MCF 10A (cell line): ENCODE data around the gene TBC1D10B. TPM values are rescaled to one million over a fixed set of nuclear protein-coding genes. Genes with fewer than 3 reads are reported as not detected.
A peak's percentile ranks its signal among the peaks of the same experiment; 100 is the strongest.
"Not testable (repeated sequence)": the region's sequence is repeated elsewhere in the genome, so short reads cannot be mapped to it uniquely, and the experiment has no call there.

Experiments used
- BruUV-seq: library from RNA; stranded (reverse); fragments of 400-500 nt; replicated peaks from 2 replicates; lab custom pipeline; 2021; lab: Mats Ljungman, UMichigan
- CTCF ChIA-PET: fragments of 300-600 bp; sonication (Branson Sonifier 250); formaldehyde crosslinking; extraction: SDS; loops from one replicate; lab custom pipeline; 2021; ENCODE audit warnings: antibody characterized with exemption, inconsistent platforms; lab: Yijun Ruan, JAX
- POLR2A ChIA-PET: fragments of 300-600, 350-650 bp; sonication (Branson Sonifier 250); formaldehyde crosslinking; extraction: SDS; loops from one replicate; lab custom pipeline; 2020; ENCODE audit warnings: antibody characterized with exemption, inconsistent platforms; lab: Yijun Ruan, JAX
- DNase-seq: peaks from one replicate; pipeline ENCODE4 v3.0.0-alpha.2; 2018; ENCODE audit not compliant: unreplicated experiment
- H3K27ac Mint-ChIP-seq: one replicate; pipeline ENCODE4 v1.8.0; 2022; ENCODE audit warnings: mild to moderate bottlenecking, low read depth, mixed read lengths; ENCODE audit not compliant: unreplicated experiment
- H3K27me3 Mint-ChIP-seq: one replicate; pipeline ENCODE4 v1.8.0; 2022; ENCODE audit warnings: mixed read lengths; ENCODE audit not compliant: insufficient read depth, unreplicated experiment
- H3K36me3 Mint-ChIP-seq: one replicate; pipeline ENCODE4 v1.8.0; 2022; ENCODE audit warnings: mild to moderate bottlenecking, moderate library complexity, mixed read lengths; ENCODE audit not compliant: insufficient read depth, unreplicated experiment
- H3K4me1 Mint-ChIP-seq: one replicate; pipeline ENCODE4 v1.8.0; 2022; ENCODE audit warnings: mixed read lengths; ENCODE audit not compliant: insufficient read depth, unreplicated experiment
- H3K4me3 Mint-ChIP-seq: one replicate; pipeline ENCODE4 v1.8.0; 2022; ENCODE audit warnings: mild to moderate bottlenecking, moderate library complexity, mixed read lengths; ENCODE audit not compliant: unreplicated experiment
- H3K9me3 Mint-ChIP-seq: one replicate; pipeline ENCODE4 v1.8.0; 2022; ENCODE audit warnings: mixed read lengths; ENCODE audit not compliant: unreplicated experiment
- CTCF ChIP-seq: fragments of 200-600 bp; IDR thresholded peaks from one replicate; pipeline ENCODE4 v1.8.0; 2022; ENCODE audit warnings: antibody characterized with exemption, mild to moderate bottlenecking; ENCODE audit not compliant: unreplicated experiment
- intact Hi-C: fragments of 100-400 bp; cut with micrococcal nuclease; formaldehyde crosslinking; loops from 2 replicates; pipeline ENCODE4 v1.14.1; 2022
- total RNA-seq: library from RNA; stranded (reverse); gene quantifications from 2 replicates; pipeline ENCODE4 v1.2.3, GENCODE V29; 2022

Gene TBC1D10B
- total RNA-seq, 1 experiment from 2014 or later = 48.0 TPM

- peak; percentile 72 for DNase-seq
- TF ChIP-seq CTCF = no peak
- no peaks in the 10 kb centered on the region for H3K9me3 Mint-ChIP-seq
- peaks cover 8% of the 10 kb centered on the region for H3K4me1 Mint-ChIP-seq
- H3K4me3 Mint-ChIP-seq = peak overlapping the region; percentile 99
- intact Hi-C loops = loop anchor here (1.0 kb wide), 1 partner anchor 16 kb away; no protein-coding TSS in a partner anchor
- ChIA-PET POLR2A (interaction anchor here (0.7 to 3.1 kb wide), 11 partner anchors 10 to 806 kb away, joined by 3 to 44 read pairs (median 6); partner anchors contain the start of genes CD2BP2, TBC1D10B, ZNF48 and ZNF771), CTCF (interaction anchor here (0.5 to 1.0 kb wide), 5 partner anchors 17 to 367 kb away, joined by 3 to 6 read pairs (median 4); no protein-coding TSS in a partner anchor)
- TSS peak; percentile 54 for BruUV-seq
- H3K27ac Mint-ChIP-seq = peak overlapping the region; percentile 83
- H3K27me3 Mint-ChIP-seq = no peaks in the 10 kb centered on the region
- peaks cover 7% of the 10 kb centered on the region for H3K36me3 Mint-ChIP-seq
Observed at GRCh38 chr16:30335598-30336474, 34.5 kb downstream of the TBC1D10B start.

GRCh38 chr16:30335028-30335597, 35.2 kb downstream of the TBC1D10B start:
- POLR2A ChIA-PET = interaction anchor here (0.6 to 3.1 kb wide), 13 partner anchors 11 to 807 kb away, joined by 3 to 44 read pairs (median 6); partner anchors contain the start of genes CD2BP2, TBC1D10B, ZNF48 and ZNF771
- not testable (repeated sequence) for H3K36me3 Mint-ChIP-seq, BruUV-seq, H3K27me3 Mint-ChIP-seq, H3K9me3 Mint-ChIP-seq, H3K4me1 Mint-ChIP-seq
- intact Hi-C loops = loop anchor here (1.0 kb wide), 1 partner anchor 17 kb away; no protein-coding TSS in a partner anchor
- peak; percentile 73 for DNase-seq
- Mint-ChIP-seq H3K4me3 (peak overlapping the region; percentile 99), H3K27ac (peak overlapping the region; percentile 83)
- CTCF ChIA-PET = interaction anchor here (0.7 to 1.0 kb wide), 4 partner anchors 19 to 270 kb away, joined by 3 to 5 read pairs (median 3); no protein-coding TSS in a partner anchor

GRCh38 chr16:30334473-30334989, 35.8 kb downstream of the TBC1D10B start:
- H3K9me3 Mint-ChIP-seq, H3K27me3 Mint-ChIP-seq, H3K36me3 Mint-ChIP-seq, BruUV-seq, H3K4me1 Mint-ChIP-seq, intact Hi-C loops: not testable (repeated sequence)
- peak; percentile 89 for DNase-seq
- CTCF ChIA-PET = interaction anchor here (0.7 to 0.8 kb wide), 2 partner anchors 75 to 270 kb away, joined by 3 read pairs; no protein-coding TSS in a partner anchor
- H3K27ac Mint-ChIP-seq = peak overlapping the region; percentile 83
- peak overlapping the region; percentile 99 for H3K4me3 Mint-ChIP-seq
- POLR2A ChIA-PET = interaction anchor here (0.6 to 3.1 kb wide), 11 partner anchors 11 to 180 kb away, joined by 3 to 44 read pairs (median 6); partner anchors contain the start of genes CD2BP2, TBC1D10B, ZNF48 and ZNF771

GRCh38 chr16:30324220-30324619, 46.1 kb downstream of the TBC1D10B start:
- BruUV-seq, H3K4me1 Mint-ChIP-seq, POLR2A ChIA-PET, H3K36me3 Mint-ChIP-seq, H3K4me3 Mint-ChIP-seq, intact Hi-C loops, H3K9me3 Mint-ChIP-seq, CTCF ChIA-PET, H3K27ac Mint-ChIP-seq, H3K27me3 Mint-ChIP-seq, DNase-seq: not testable (repeated sequence)

- POLR2A ChIA-PET, DNase-seq, H3K9me3 Mint-ChIP-seq, BruUV-seq, H3K27me3 Mint-ChIP-seq, H3K27ac Mint-ChIP-seq, intact Hi-C loops, H3K4me3 Mint-ChIP-seq, H3K4me1 Mint-ChIP-seq, H3K36me3 Mint-ChIP-seq: not testable (repeated sequence)
- CTCF ChIA-PET = interaction anchor here (0.7 kb wide), 1 partner anchor 17 kb away, joined by 3 read pairs; no protein-coding TSS in a partner anchor
Observed at GRCh38 chr16:30318647-30319046, 51.6 kb downstream of the TBC1D10B start.

GRCh38 chr16:30310937-30311336, 59.4 kb downstream of the TBC1D10B start:
- H3K27me3 Mint-ChIP-seq, H3K4me1 Mint-ChIP-seq, intact Hi-C loops, H3K27ac Mint-ChIP-seq, POLR2A ChIA-PET, H3K36me3 Mint-ChIP-seq, CTCF ChIA-PET, DNase-seq, H3K4me3 Mint-ChIP-seq, H3K9me3 Mint-ChIP-seq, BruUV-seq: not testable (repeated sequence)

- H3K36me3 Mint-ChIP-seq, BruUV-seq, DNase-seq, H3K27ac Mint-ChIP-seq, CTCF ChIA-PET, intact Hi-C loops, H3K9me3 Mint-ChIP-seq, H3K27me3 Mint-ChIP-seq, POLR2A ChIA-PET, H3K4me3 Mint-ChIP-seq, H3K4me1 Mint-ChIP-seq: not testable (repeated sequence)
Observed at GRCh38 chr16:30309255-30309654, 61.0 kb downstream of the TBC1D10B start.
